ENCODE data around the gene CLIP4.

Gene CLIP4

DNA sequence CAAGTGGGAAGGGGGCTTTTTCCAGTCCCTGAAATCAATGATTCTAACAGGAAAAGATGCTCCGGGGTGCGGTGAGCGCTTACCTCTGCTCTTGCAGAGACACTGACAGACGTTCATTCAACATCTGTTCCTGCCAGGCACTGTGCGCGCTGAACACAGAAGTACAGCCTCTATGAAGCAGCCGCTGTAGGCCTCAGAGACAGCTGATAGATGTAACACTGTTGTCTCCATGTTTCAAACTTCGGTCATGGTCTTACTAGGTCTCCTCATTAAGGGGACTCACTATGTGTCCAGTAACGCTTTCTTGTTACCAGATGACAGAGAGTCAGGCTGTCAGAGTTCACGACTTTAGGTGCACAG is 649 bp upstream of the CLIP4 start:
- no peaks in the 10 kb centered on the region for H3K36me3 ChIP-seq (ENCODE audit: control insufficient read depth, low read length)
- H3K27me3 ChIP-seq (ENCODE audit: control insufficient read depth, low read length) = peaks cover 61% of the 10 kb centered on the region
- H3K79me2 ChIP-seq (ENCODE audit: control insufficient read depth, low read length) = no peaks in the 10 kb centered on the region
- no peak overlapping the region for H3K27ac ChIP-seq (ENCODE audit: low read depth, low read length)
- no peaks in the 10 kb centered on the region for H3K9me3 ChIP-seq (ENCODE audit: control insufficient read depth, insufficient read depth, low read length)
- no peaks in the 10 kb centered on the region for H3K4me1 ChIP-seq (ENCODE audit: control insufficient read depth, low read length)
- H4K20me1 ChIP-seq (ENCODE audit: control insufficient read depth, insufficient read depth, low read depth, low read length) = no peaks in the 10 kb centered on the region
- no peak overlapping the region for H3K4me3 ChIP-seq (ENCODE audit: low read length)
- H3F3A ChIP-seq (ENCODE audit: control insufficient read depth, insufficient read depth) = no peaks in the 10 kb centered on the region
- no peak overlapping the region for H3K4me2 ChIP-seq (ENCODE audit: low read length)
- no peak for TF ChIP-seq CTCF (IDR thresholded peaks at IDR 0.05; ENCODE audit: low read depth, low read length, poor library complexity, severe bottlenecking)
- TF ChIP-seq EZH2phosphoT487 (IDR thresholded peaks at IDR 0.05; ENCODE audit: borderline replicate concordance, low read length) = no peak
- no peaks in the 10 kb centered on the region for H3K9me2 ChIP-seq (replicated peaks; ENCODE audit: control insufficient read depth, low read length)

- Histone ChIP-seq H3K27ac (ENCODE audit: low read depth, low read length) (no peak overlapping the region), H3K79me2 (ENCODE audit: control insufficient read depth, low read length) (no peaks in the 10 kb centered on the region), H3K9me2 (replicated peaks; ENCODE audit: control insufficient read depth, low read length) (no peaks in the 10 kb centered on the region), H3K4me2 (ENCODE audit: low read length) (peak overlapping the region; percentile 15; the same call in 1 of the 2 replicates), H3K36me3 (ENCODE audit: control insufficient read depth, low read length) (no peaks in the 10 kb centered on the region), H4K20me1 (ENCODE audit: control insufficient read depth, insufficient read depth, low read depth, low read length) (no peaks in the 10 kb centered on the region), H3F3A (ENCODE audit: control insufficient read depth, insufficient read depth) (no peaks in the 10 kb centered on the region), H3K9me3 (ENCODE audit: control insufficient read depth, insufficient read depth, low read length) (no peaks in the 10 kb centered on the region), H3K27me3 (ENCODE audit: control insufficient read depth, low read length) (peaks cover 51% of the 10 kb centered on the region), H3K4me1 (ENCODE audit: control insufficient read depth, low read length) (no peaks in the 10 kb centered on the region), H3K4me3 (ENCODE audit: low read length) (0 out of 2 replicates have a peak overlapping the region, but pooled peaks have one; percentile 6)
- peak; percentile 92 for TF ChIP-seq EZH2phosphoT487 (IDR thresholded peaks at IDR 0.05; ENCODE audit: borderline replicate concordance, low read length)
- TF ChIP-seq CTCF (IDR thresholded peaks at IDR 0.05; ENCODE audit: low read depth, low read length, poor library complexity, severe bottlenecking) = no peak
Observed at GRCh38 chr2:29115797-29116781, 874 bp downstream of the CLIP4 start.

GRCh38 chr2:29117636-29118303 is 2.6 kb downstream of the CLIP4 start:
- no peak overlapping the region for H3K4me2 ChIP-seq (ENCODE audit: low read length)
- no peak overlapping the region for H3K4me3 ChIP-seq (ENCODE audit: low read length)
- no peaks in the 10 kb centered on the region for H4K20me1 ChIP-seq (ENCODE audit: control insufficient read depth, insufficient read depth, low read depth, low read length)
- H3K4me1 ChIP-seq (ENCODE audit: control insufficient read depth, low read length) = no peaks in the 10 kb centered on the region
- H3K9me3 ChIP-seq (ENCODE audit: control insufficient read depth, insufficient read depth, low read length) = no peaks in the 10 kb centered on the region
- no peaks in the 10 kb centered on the region for H3K79me2 ChIP-seq (ENCODE audit: control insufficient read depth, low read length)
- H3K36me3 ChIP-seq (ENCODE audit: control insufficient read depth, low read length) = no peaks in the 10 kb centered on the region
- TF ChIP-seq EZH2phosphoT487 (IDR thresholded peaks at IDR 0.05; ENCODE audit: borderline replicate concordance, low read length) = no peak
- TF ChIP-seq CTCF (IDR thresholded peaks at IDR 0.05; ENCODE audit: low read depth, low read length, poor library complexity, severe bottlenecking) = no peak
- peaks cover 41% of the 10 kb centered on the region for H3K27me3 ChIP-seq (ENCODE audit: control insufficient read depth, low read length)
- H3F3A ChIP-seq (ENCODE audit: control insufficient read depth, insufficient read depth) = no peaks in the 10 kb centered on the region
- no peak overlapping the region for H3K27ac ChIP-seq (ENCODE audit: low read depth, low read length)
- no peaks in the 10 kb centered on the region for H3K9me2 ChIP-seq (replicated peaks; ENCODE audit: control insufficient read depth, low read length)
